ENCODE data around the gene LUM. TPM values are rescaled to one million over a fixed set of nuclear protein-coding genes. Genes with fewer than 3 reads are reported as not detected.

LUM gene
- total RNA-seq, 1 donor from 2014 or later, result 0.67 TPM

DNA sequence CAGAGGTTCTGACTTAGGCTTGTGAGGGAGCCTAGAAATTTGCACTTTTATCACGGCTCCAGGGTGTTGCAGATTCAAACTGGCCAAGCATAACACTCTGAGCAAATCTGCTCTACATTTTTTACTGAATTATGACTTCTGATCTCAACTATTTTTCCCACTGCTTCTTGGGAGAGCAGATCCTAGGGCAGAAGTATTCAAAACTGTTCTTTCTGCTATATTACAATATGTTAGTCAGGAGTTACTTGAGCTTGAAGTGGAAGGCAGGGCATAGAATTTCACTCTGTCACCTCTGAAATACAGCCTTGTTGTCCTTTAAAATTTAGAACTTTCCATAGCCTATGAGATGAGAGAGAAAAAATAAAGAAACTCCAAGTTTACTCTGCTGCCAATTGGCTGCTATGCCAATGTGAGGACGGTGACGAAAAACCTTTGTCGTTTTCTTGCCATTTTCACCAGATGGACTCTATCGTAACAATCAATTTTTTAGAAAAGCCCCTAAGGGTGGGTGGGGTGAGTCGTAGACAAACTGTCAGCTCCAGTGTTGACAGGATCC is 37.1 kb downstream of the LUM start:
- no peak for DNase-seq (ENCODE audit: low read depth)
- Histone ChIP-seq H3K36me3 (ENCODE audit: control insufficient read depth, insufficient read depth, low read length) (no peaks in the 10 kb centered on the region), H3K4me3 (ENCODE audit: low read depth, low read length) (no peak overlapping the region), H3K27me3 (ENCODE audit: control insufficient read depth, insufficient read depth, low read length) (no peaks in the 10 kb centered on the region)
- TF ChIP-seq, protein P1, sequence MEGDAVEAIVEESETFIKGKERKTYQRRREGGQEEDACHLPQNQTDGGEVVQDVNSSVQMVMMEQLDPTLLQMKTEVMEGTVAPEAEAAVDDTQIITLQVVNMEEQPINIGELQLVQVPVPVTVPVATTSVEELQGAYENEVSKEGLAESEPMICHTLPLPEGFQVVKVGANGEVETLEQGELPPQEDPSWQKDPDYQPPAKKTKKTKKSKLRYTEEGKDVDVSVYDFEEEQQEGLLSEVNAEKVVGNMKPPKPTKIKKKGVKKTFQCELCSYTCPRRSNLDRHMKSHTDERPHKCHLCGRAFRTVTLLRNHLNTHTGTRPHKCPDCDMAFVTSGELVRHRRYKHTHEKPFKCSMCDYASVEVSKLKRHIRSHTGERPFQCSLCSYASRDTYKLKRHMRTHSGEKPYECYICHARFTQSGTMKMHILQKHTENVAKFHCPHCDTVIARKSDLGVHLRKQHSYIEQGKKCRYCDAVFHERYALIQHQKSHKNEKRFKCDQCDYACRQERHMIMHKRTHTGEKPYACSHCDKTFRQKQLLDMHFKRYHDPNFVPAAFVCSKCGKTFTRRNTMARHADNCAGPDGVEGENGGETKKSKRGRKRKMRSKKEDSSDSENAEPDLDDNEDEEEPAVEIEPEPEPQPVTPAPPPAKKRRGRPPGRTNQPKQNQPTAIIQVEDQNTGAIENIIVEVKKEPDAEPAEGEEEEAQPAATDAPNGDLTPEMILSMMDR (IDR thresholded peaks at IDR 0.05; ENCODE audit: insufficient read depth, low read length, poor library complexity, severe bottlenecking), result no peak

DNA sequence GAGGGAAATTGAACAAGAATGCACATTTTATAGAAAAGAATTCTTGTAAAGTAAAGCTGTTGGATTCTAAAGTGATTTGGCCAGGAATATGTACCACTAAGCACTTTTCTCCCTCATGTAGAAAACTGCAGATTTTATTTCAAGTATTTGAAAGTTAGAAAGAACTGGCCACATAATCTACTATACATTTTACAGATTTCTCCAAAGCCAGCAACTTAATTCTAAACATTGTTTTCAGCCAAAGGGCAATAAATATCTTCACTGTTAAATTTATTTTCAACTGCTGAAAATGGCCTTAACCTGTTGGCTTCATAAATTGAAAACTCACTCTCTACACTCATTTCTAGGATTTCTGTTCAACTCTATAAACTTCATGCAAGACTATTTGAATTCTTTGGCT is 37.9 kb downstream of the LUM start:
- no peaks in the 10 kb centered on the region for H3K27me3 ChIP-seq (ENCODE audit: control insufficient read depth, insufficient read depth, low read length)
- no peak overlapping the region for H3K4me3 ChIP-seq (ENCODE audit: low read depth, low read length)
- H3K36me3 ChIP-seq (ENCODE audit: control insufficient read depth, insufficient read depth, low read length), result no peaks in the 10 kb centered on the region
- no peak for DNase-seq (ENCODE audit: low read depth)
- TF ChIP-seq, protein P1 (IDR thresholded peaks at IDR 0.05; ENCODE audit: insufficient read depth, low read length, poor library complexity, severe bottlenecking), result no peak

DNA sequence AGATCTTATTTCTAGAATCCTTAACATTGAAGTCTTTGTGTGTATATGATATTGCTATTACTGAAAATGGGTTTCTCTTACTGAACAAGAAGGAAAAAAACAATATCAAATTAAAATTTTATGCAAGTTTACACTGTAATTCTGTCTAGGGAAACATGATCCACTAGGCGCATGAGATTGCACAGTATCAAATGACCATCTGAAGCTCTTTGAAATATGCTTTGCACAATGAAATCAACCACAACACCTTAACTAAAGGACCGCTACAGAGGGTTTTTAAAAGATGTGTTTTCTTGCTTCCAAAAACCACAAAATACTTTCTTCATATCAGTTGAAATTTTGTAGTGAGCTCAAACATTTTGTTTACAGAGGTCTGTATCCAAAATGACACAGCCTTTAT is 38.4 kb downstream of the LUM start:
- TF ChIP-seq, protein P1 (IDR thresholded peaks at IDR 0.05; ENCODE audit: insufficient read depth, low read length, poor library complexity, severe bottlenecking), result no peak
- H3K27me3 ChIP-seq (ENCODE audit: control insufficient read depth, insufficient read depth, low read length), result no peaks in the 10 kb centered on the region
- no peak for DNase-seq (ENCODE audit: low read depth)
- H3K36me3 ChIP-seq (ENCODE audit: control insufficient read depth, insufficient read depth, low read length), result no peaks in the 10 kb centered on the region
- no peak overlapping the region for H3K4me3 ChIP-seq (ENCODE audit: low read depth, low read length)

DNA sequence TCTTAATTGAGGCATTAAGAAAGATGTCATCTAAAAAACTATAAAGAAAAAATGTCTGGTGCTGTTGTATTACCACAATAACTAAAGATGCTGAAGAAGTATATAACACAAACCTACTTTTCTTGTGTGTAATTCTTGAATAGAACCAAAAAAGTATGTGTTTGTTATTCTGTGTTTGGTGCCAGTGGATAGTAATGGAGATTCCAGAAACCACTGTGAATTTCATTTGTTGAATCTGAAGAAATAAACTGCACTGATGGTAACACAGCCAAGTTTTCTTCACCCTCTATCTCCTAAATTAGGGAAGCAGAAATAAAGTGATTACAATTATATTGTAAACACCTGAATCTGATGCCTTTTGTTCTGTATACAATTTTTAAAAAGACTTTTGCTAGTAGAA is 40.4 kb downstream of the LUM start:
- Histone ChIP-seq H3K36me3 (ENCODE audit: control insufficient read depth, insufficient read depth, low read length) (no peaks in the 10 kb centered on the region), H3K4me3 (ENCODE audit: low read depth, low read length) (no peak overlapping the region), H3K27me3 (ENCODE audit: control insufficient read depth, insufficient read depth, low read length) (no peaks in the 10 kb centered on the region)
- no peak for DNase-seq (ENCODE audit: low read depth)
- TF ChIP-seq, protein P1 (IDR thresholded peaks at IDR 0.05; ENCODE audit: insufficient read depth, low read length, poor library complexity, severe bottlenecking), result no peak

DNA sequence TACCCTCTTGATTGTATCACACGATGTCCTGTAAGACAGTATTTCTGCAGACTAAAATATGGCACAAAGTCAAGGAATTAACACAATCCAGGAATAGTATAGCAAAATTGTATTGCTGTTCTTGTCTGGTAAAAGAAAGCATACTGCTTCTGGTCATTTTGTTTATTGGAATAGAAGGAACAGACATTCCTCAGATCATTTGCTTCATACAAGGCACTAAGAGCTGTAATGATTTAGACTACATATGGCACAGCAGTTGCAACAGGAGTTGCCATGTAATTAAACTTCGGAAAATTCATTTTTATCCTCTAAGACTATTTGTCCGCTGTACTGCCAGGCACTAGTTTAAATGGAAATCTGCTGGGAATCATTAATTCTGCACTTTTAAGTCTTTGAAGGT is 45.9 kb downstream of the LUM start:
- no peak for DNase-seq (ENCODE audit: low read depth)
- no peaks in the 10 kb centered on the region for H3K27me3 ChIP-seq (ENCODE audit: control insufficient read depth, insufficient read depth, low read length)
- H3K36me3 ChIP-seq (ENCODE audit: control insufficient read depth, insufficient read depth, low read length), result no peaks in the 10 kb centered on the region
- TF ChIP-seq, protein P1 (IDR thresholded peaks at IDR 0.05; ENCODE audit: insufficient read depth, low read length, poor library complexity, severe bottlenecking), result no peak
- H3K4me3 ChIP-seq (ENCODE audit: low read depth, low read length), result no peak overlapping the region

DNA sequence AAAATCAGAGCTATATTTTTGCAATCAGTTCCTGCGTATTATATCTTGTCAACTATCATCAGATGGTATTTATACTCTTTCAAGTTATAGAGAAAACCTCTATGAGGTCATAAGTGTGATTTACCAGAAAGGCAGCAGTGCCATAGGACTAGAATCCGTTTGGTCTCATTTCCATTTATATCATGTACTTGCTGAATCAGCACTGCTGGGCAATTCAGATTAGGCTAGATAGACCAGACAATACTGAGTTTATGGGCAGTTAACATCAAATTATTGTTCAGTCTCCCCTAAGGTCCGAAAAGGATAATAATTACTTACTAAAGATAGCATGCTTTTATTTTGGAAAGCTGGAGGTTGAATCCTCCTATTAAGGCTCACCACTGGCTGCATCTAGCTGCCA is 46.7 kb downstream of the LUM start:
- no peaks in the 10 kb centered on the region for H3K36me3 ChIP-seq (ENCODE audit: control insufficient read depth, insufficient read depth, low read length)
- no peak for DNase-seq (ENCODE audit: low read depth)

More for the DNA sequence above, 46.7 kb downstream of the LUM start:
- TF ChIP-seq, protein P1 (IDR thresholded peaks at IDR 0.05; ENCODE audit: insufficient read depth, low read length, poor library complexity, severe bottlenecking), result no peak
- Histone ChIP-seq H3K27me3 (ENCODE audit: control insufficient read depth, insufficient read depth, low read length) (no peaks in the 10 kb centered on the region), H3K4me3 (ENCODE audit: low read depth, low read length) (no peak overlapping the region)
